CD4-positive, alpha-beta memory T cell (primary cell): ENCODE data around the gene LRRC28. TPM values are rescaled to one million over a fixed set of nuclear protein-coding genes. Genes with fewer than 3 reads are reported as not detected.

Experiments
- CTCF ChIA-PET: fragments of 350-600 bp; sonication (Branson Sonifier 250); formaldehyde crosslinking; loops from one replicate; lab custom pipeline; 2021; ENCODE audit warnings: inconsistent platforms; ENCODE audit not compliant: partially characterized antibody; lab: Charles Lee
- POLR2A ChIA-PET: fragments of 350-600 bp; sonication (Branson Sonifier 250); formaldehyde crosslinking; loops from one replicate; lab custom pipeline; 2021; ENCODE audit not compliant: partially characterized antibody; lab: Charles Lee
- DNase-seq, 5 donors: peaks; one replicate each; pipeline versions ENCODE4 v3.0.0 to v3.0.0-alpha.2; 2020 to 2022; ENCODE audit warnings: mixed read lengths in 1 of 5
- H3K27ac ChIP-seq: one replicate; pipeline ENCODE4 v1.7.0; 2013; ENCODE audit warnings: low read depth, low read length
- H3K27me3 ChIP-seq: 2 replicates; pipeline ENCODE4 v1.7.0; 2013; ENCODE audit warnings: mild to moderate bottlenecking, low read length, moderate library complexity; ENCODE audit not compliant: insufficient read depth
- H3K36me3 ChIP-seq: 2 replicates; pipeline ENCODE4 v1.7.0; 2013; ENCODE audit warnings: mild to moderate bottlenecking, low read length, moderate library complexity; ENCODE audit not compliant: insufficient read depth
- H3K4me1 ChIP-seq: 2 replicates; pipeline ENCODE4 v1.7.0; 2013; ENCODE audit warnings: mild to moderate bottlenecking, low read length, moderate library complexity; ENCODE audit not compliant: insufficient read depth
- H3K4me3 ChIP-seq, 2 donors: one replicate each; pipeline ENCODE4 v1.7.0; 2013; ENCODE audit warnings: low read length in 2 of 2, mild to moderate bottlenecking in 1 of 2
- H3K9me3 ChIP-seq, 2 donors: one replicate each; pipeline ENCODE4 v1.7.0; 2013; ENCODE audit warnings: low read length in 2 of 2, control low read depth in 1 of 2; ENCODE audit not compliant: control insufficient read depth in 1 of 2
- H3K27ac Mint-ChIP-seq, 7 donors: one replicate each; pipeline ENCODE4 v1.8.0; 2020 to 2021; ENCODE audit warnings: mixed read lengths in 7 of 7, mild to moderate bottlenecking in 6 of 7, inconsistent platforms in 3 of 7, moderate library complexity in 3 of 7
- H3K27me3 Mint-ChIP-seq, 2 donors: one replicate each; pipeline ENCODE4 v1.8.0; 2020 to 2021; ENCODE audit warnings: mixed read lengths in 2 of 2
- H3K36me3 Mint-ChIP-seq, 2 donors: one replicate each; pipeline ENCODE4 v1.8.0; 2020 to 2021; ENCODE audit warnings: mixed read lengths in 2 of 2, inconsistent platforms in 1 of 2, mild to moderate bottlenecking in 1 of 2
- H3K4me1 Mint-ChIP-seq, 4 donors: one replicate each; pipeline ENCODE4 v1.8.0; 2020 to 2021; ENCODE audit warnings: mixed read lengths in 4 of 4, mild to moderate bottlenecking in 1 of 4
- H3K4me3 Mint-ChIP-seq, 8 donors: one replicate each; pipeline ENCODE4 v1.8.0; 2020 to 2021; ENCODE audit warnings: mixed read lengths in 8 of 8, mild to moderate bottlenecking in 7 of 8, moderate library complexity in 6 of 8, inconsistent platforms in 3 of 8
- H3K9me3 Mint-ChIP-seq, 8 donors: one replicate each; pipeline ENCODE4 v1.8.0; 2020 to 2021; ENCODE audit warnings: mixed read lengths in 8 of 8, mild to moderate bottlenecking in 5 of 8, inconsistent platforms in 3 of 8, moderate library complexity in 1 of 8
- intact Hi-C: fragments of 100-400 bp; cut with micrococcal nuclease; formaldehyde crosslinking; loops from one replicate; pipeline ENCODE4 v1.15.1; 2023
- polyA plus RNA-seq, 2 donors: library from polyadenylated mRNA; unstranded; fragments of 300-500 nt; fragmentation: Illumina TruSeq; gene quantifications; one replicate each; pipeline ENCODE4 v1.2.3, GENCODE V29; 2021
- total RNA-seq, 2 experiments: library from RNA; stranded (reverse); gene quantifications; one replicate each; pipeline ENCODE4 v1.2.3, GENCODE V29; 2021

Gene LRRC28
- total RNA-seq (10 to 100 TPM; 16.4 to 19.2 TPM), polyA plus RNA-seq (10 to 100 TPM; 19.1 to 27.1 TPM)

GRCh38 chr15:99250857-99251841, at the start of gene LRRC28:
Gene LRRC28 (plus strand): TSS chr15:99251481. CDS start chr15:99255958, 4,477 bp downstream.
- Histone ChIP-seq H3K4me3 (peak within 1 kb of the TSS; percentile 73 to 74), H3K4me1 (peaks cover 31% of the 10 kb centered on the region), H3K36me3 (no peaks in the 10 kb centered on the region), H3K27me3 (no peaks in the 10 kb centered on the region), H3K9me3 (no peaks in the 10 kb centered on the region), H3K27ac (peak within 1 kb of the TSS; percentile 60)
- peak within 1 kb of the TSS; percentile 84 to 96 (median 92) for H3K4me3 Mint-ChIP-seq
- H3K9me3 Mint-ChIP-seq, result peaks cover 0 to 5% (median 0%) of the 10 kb centered on the region in 8 donors
- H3K27ac Mint-ChIP-seq, result peak within 1 kb of the TSS; percentile 86 to 95 (median 90)
- CTCF ChIA-PET, result interaction anchor here (1.0 to 2.1 kb wide), 3 partner anchors 21 to 453 kb away, joined by 3 to 6 read pairs (median 4); no protein-coding TSS in a partner anchor
- POLR2A ChIA-PET, result interaction anchor here (0.5 to 1.7 kb wide), 13 partner anchors 7 to 1099 kb away, joined by 3 to 11 read pairs (median 3); partner anchors contain the start of gene LYSMD4
- DNase-seq, result peak; percentile 90 to 95 (median 93)
- peaks cover 17 to 33% (median 29%) of the 10 kb centered on the region in 4 donors for H3K4me1 Mint-ChIP-seq
- intact Hi-C loops, result loop anchor here (1.0 to 5.0 kb wide), 5 partner anchors 314 to 1091 kb away; partner anchors contain the start of genes IGF1R, LYSMD4 and MEF2A
- H3K27me3 Mint-ChIP-seq, result no peaks in the 10 kb centered on the region
- H3K36me3 Mint-ChIP-seq, result peaks cover 5 to 10% of the 10 kb centered on the region in 2 donors

- intact Hi-C loops, result no loop called here
- DNase-seq, result no peak
- Mint-ChIP-seq H3K36me3 (no peaks in the 10 kb centered on the region), H3K9me3 (peaks cover 0 to 3% (median 0%) of the 10 kb centered on the region in 8 donors), H3K4me3 (no peak overlapping the region), H3K27me3 (peaks cover 9 to 11% of the 10 kb centered on the region in 2 donors), H3K27ac (no peak overlapping the region), H3K4me1 (peaks cover 0 to 1% (median 0%) of the 10 kb centered on the region in 4 donors)
- Histone ChIP-seq H3K9me3 (no peaks in the 10 kb centered on the region), H3K4me3 (no peak overlapping the region), H3K27ac (no peak overlapping the region), H3K36me3 (no peaks in the 10 kb centered on the region), H3K4me1 (no peaks in the 10 kb centered on the region), H3K27me3 (no peaks in the 10 kb centered on the region)
- ChIA-PET POLR2A (no interaction called here), CTCF (interaction anchor here (1.5 to 1.9 kb wide), 2 partner anchors 9 to 14 kb away, joined by 3 to 6 read pairs; no protein-coding TSS in a partner anchor)
These were observed 49.1 kb upstream of the LRRC28 start for GRCh38 chr15:99202176-99202552.

GRCh38 chr15:99207672-99208071, 43.6 kb upstream of the LRRC28 start:
- no peak overlapping the region for H3K27ac ChIP-seq
- no peaks in the 10 kb centered on the region for H3K27me3 ChIP-seq
- CTCF ChIA-PET, result interaction anchor here (1.0 to 2.5 kb wide), 2 partner anchors 106 to 497 kb away, joined by 3 to 10 read pairs; no protein-coding TSS in a partner anchor
- no peaks in the 10 kb centered on the region for H3K36me3 ChIP-seq
- no peaks in the 10 kb centered on the region for H3K4me1 ChIP-seq
- no peaks in the 10 kb centered on the region for H3K4me1 Mint-ChIP-seq
- DNase-seq, result no peak
- H3K9me3 Mint-ChIP-seq, result peaks cover 0 to 3% (median 0%) of the 10 kb centered on the region in 8 donors
- H3K27me3 Mint-ChIP-seq, result peaks cover 11% of the 10 kb centered on the region in 2 donors
- H3K4me3 Mint-ChIP-seq, result no peak overlapping the region
- intact Hi-C loops, result no loop called here
- POLR2A ChIA-PET, result no interaction called here
- H3K36me3 Mint-ChIP-seq, result no peaks in the 10 kb centered on the region
- H3K4me3 ChIP-seq, result no peak overlapping the region
- H3K27ac Mint-ChIP-seq, result no peak overlapping the region
- no peaks in the 10 kb centered on the region for H3K9me3 ChIP-seq

- intact Hi-C loops, result no loop called here
- Histone ChIP-seq H3K27ac (no peak overlapping the region), H3K4me3 (no peak overlapping the region), H3K4me1 (no peaks in the 10 kb centered on the region), H3K36me3 (no peaks in the 10 kb centered on the region), H3K27me3 (no peaks in the 10 kb centered on the region), H3K9me3 (no peaks in the 10 kb centered on the region)
- Mint-ChIP-seq H3K4me1 (no peaks in the 10 kb centered on the region), H3K36me3 (no peaks in the 10 kb centered on the region), H3K4me3 (no peak overlapping the region), H3K9me3 (peaks cover 0 to 3% (median 0%) of the 10 kb centered on the region in 8 donors), H3K27me3 (peaks cover 5 to 11% of the 10 kb centered on the region in 2 donors), H3K27ac (no peak overlapping the region)
- no peak for DNase-seq
- ChIA-PET POLR2A (no interaction called here), CTCF (interaction anchor here (1.1 to 2.5 kb wide), 2 partner anchors 15 to 108 kb away, joined by 3 to 10 read pairs; no protein-coding TSS in a partner anchor)
These were observed 42.0 kb upstream of the LRRC28 start for GRCh38 chr15:99209326-99209725.

GRCh38 chr15:99210334-99210733, 40.9 kb upstream of the LRRC28 start:
- peaks cover 0 to 3% (median 0%) of the 10 kb centered on the region in 8 donors for H3K9me3 Mint-ChIP-seq
- intact Hi-C loops, result loop anchor here (5.0 kb wide), 1 partner anchor 898 kb away; no protein-coding TSS in a partner anchor
- POLR2A ChIA-PET, result no interaction called here

GRCh38 chr15:99211926-99212325, 39.4 kb upstream of the LRRC28 start:
- H3K4me1 Mint-ChIP-seq, result no peaks in the 10 kb centered on the region
- Histone ChIP-seq H3K4me1 (no peaks in the 10 kb centered on the region), H3K27ac (no peak overlapping the region), H3K27me3 (no peaks in the 10 kb centered on the region), H3K36me3 (no peaks in the 10 kb centered on the region), H3K9me3 (no peaks in the 10 kb centered on the region), H3K4me3 (no peak overlapping the region)
- peaks cover 4% of the 10 kb centered on the region in 2 donors for H3K27me3 Mint-ChIP-seq
- POLR2A ChIA-PET, result no interaction called here
- H3K4me3 Mint-ChIP-seq, result no peak overlapping the region
- H3K36me3 Mint-ChIP-seq, result no peaks in the 10 kb centered on the region
- no peaks in the 10 kb centered on the region for H3K9me3 Mint-ChIP-seq
- no peak overlapping the region for H3K27ac Mint-ChIP-seq
- intact Hi-C loops, result loop anchor here (5.0 kb wide), 1 partner anchor 900 kb away; no protein-coding TSS in a partner anchor
- DNase-seq, result no peak
- CTCF ChIA-PET, result interaction anchor here (1.4 to 1.9 kb wide), 2 partner anchors 10 to 106 kb away, joined by 3 to 6 read pairs; no protein-coding TSS in a partner anchor

More at GRCh38 chr15:99210334-99210733, 40.9 kb upstream of the LRRC28 start:
- no peak for DNase-seq
- Histone ChIP-seq H3K4me3 (no peak overlapping the region), H3K4me1 (no peaks in the 10 kb centered on the region), H3K27ac (no peak overlapping the region), H3K9me3 (no peaks in the 10 kb centered on the region), H3K27me3 (no peaks in the 10 kb centered on the region), H3K36me3 (no peaks in the 10 kb centered on the region)
- H3K4me1 Mint-ChIP-seq, result no peaks in the 10 kb centered on the region
- H3K4me3 Mint-ChIP-seq, result no peak overlapping the region
- CTCF ChIA-PET, result interaction anchor here (1.1 to 2.1 kb wide), 4 partner anchors 8 to 109 kb away, joined by 3 to 11 read pairs (median 4); no protein-coding TSS in a partner anchor
- H3K36me3 Mint-ChIP-seq, result no peaks in the 10 kb centered on the region
- H3K27me3 Mint-ChIP-seq, result peaks cover 4 to 6% of the 10 kb centered on the region in 2 donors
- no peak overlapping the region for H3K27ac Mint-ChIP-seq
